HL-60 (cell line): ENCODE results near the gene CEP112.

ENCODE experiments used
- DNase-seq, 2 experiments: peaks; one replicate each; pipeline ENCODE4 v3.0.0-alpha.2; 2010 to 2020; ENCODE audit warnings: low read depth in 1 of 2, low spot score in 1 of 2
- H3K27ac ChIP-seq: fragments of 250-450 bp; sonication (Bioruptor Pico); replicated peaks from 2 replicates; pipeline ENCODE4 v1.5.1; 2020; ENCODE audit warnings: mild to moderate bottlenecking, moderate library complexity
- H3K27me3 ChIP-seq: fragments of 250-450 bp; sonication (Bioruptor Pico); 2 replicates; pipeline ENCODE4 v1.5.1; 2021; ENCODE audit warnings: mild to moderate bottlenecking, moderate library complexity; ENCODE audit not compliant: insufficient read depth, poor library complexity, severe bottlenecking
- H3K4me3 ChIP-seq: replicated peaks from 2 replicates; pipeline ENCODE4 v1.5.1; 2011; ENCODE audit warnings: mild to moderate bottlenecking, control low read depth, low read length; ENCODE audit not compliant: insufficient read depth
- CTCF ChIP-seq: IDR thresholded peaks from one replicate; pipeline ENCODE4 v1.5.1; 2011; ENCODE audit warnings: low read length, control low read depth, inconsistent platforms; ENCODE audit not compliant: insufficient read depth
- GABPA ChIP-seq: IDR thresholded peaks from 2 replicates; pipeline ENCODE4 v1.6.1; 2012; ENCODE audit warnings: low read depth
- POLR2AphosphoS5 ChIP-seq: IDR thresholded peaks from 2 replicates; pipeline ENCODE4 v1.6.1; 2012; ENCODE audit warnings: low read depth
- REST ChIP-seq: IDR thresholded peaks from 2 replicates; pipeline ENCODE4 v1.6.1; 2012; ENCODE audit warnings: low read depth; ENCODE audit not compliant: insufficient replicate concordance
- SPI1 ChIP-seq: IDR thresholded peaks from 2 replicates; pipeline ENCODE4 v1.6.1; 2012; ENCODE audit warnings: low read depth, mild to moderate bottlenecking, borderline replicate concordance

CEP112 gene

DNA sequence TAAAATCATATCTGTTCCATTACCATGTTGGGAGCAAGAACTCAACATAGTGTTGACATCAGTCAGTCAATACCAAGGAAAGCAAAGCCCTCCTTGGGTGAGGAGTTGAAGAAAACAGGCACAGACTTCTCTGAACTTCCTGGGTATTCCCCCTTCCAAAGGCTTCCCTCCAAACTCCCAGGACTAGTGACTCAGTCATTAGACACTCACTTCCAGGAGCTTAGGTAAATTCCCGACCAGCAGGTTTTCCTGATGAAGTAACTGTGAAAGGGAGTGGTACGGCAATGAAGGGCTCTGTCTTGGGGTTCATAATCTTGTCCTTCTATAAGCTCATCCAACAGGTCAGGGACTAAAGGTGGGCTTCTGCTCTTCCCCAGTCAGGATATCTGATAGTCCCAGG lies 336.7 kb downstream of the CEP112 start:
- H3K4me3 ChIP-seq = no peak overlapping the region
- TF ChIP-seq POLR2AphosphoS5 = no peak
- no peak for TF ChIP-seq CTCF
- TF ChIP-seq SPI1 = no peak
- no peak for TF ChIP-seq GABPA
- DNase-seq = no peak
- H3K27me3 ChIP-seq = no peaks in the 10 kb centered on the region
- no peak overlapping the region for H3K27ac ChIP-seq

DNA sequence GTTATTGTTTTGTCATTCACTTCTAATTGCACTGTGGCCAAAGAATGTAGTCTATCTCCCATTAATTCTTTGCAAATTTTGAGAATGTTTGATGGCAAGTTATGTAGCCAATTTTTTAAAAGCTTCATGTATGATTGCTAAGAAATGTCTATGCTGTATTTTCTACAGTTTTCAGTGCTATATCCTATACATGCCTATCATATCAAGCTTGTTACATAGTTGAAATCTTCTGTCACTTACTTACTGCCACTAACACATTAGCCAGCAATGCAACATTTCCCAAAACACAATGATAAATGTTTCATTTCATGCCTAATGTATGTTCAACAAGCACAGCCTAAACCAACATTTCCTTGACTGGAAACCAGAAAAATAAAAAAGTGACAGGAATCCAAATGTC lies 338.1 kb downstream of the CEP112 start:
- TF ChIP-seq REST = no peak
- no peak for TF ChIP-seq POLR2AphosphoS5
- no peak for TF ChIP-seq SPI1
- TF ChIP-seq CTCF = no peak
- no peak for TF ChIP-seq GABPA
- H3K27ac ChIP-seq = no peak overlapping the region
- H3K4me3 ChIP-seq = no peak overlapping the region
- H3K27me3 ChIP-seq = no peaks in the 10 kb centered on the region
- no peak for DNase-seq

GRCh38 chr17:65852911-65853310 lies 339.0 kb downstream of the CEP112 start:
- no peak for TF ChIP-seq REST
- no peak for TF ChIP-seq GABPA
- TF ChIP-seq POLR2AphosphoS5 = no peak
- TF ChIP-seq SPI1 = no peak
- no peak for TF ChIP-seq CTCF
- H3K27ac ChIP-seq = no peak overlapping the region
- no peak for DNase-seq
- no peak overlapping the region for H3K4me3 ChIP-seq
- no peaks in the 10 kb centered on the region for H3K27me3 ChIP-seq

DNA sequence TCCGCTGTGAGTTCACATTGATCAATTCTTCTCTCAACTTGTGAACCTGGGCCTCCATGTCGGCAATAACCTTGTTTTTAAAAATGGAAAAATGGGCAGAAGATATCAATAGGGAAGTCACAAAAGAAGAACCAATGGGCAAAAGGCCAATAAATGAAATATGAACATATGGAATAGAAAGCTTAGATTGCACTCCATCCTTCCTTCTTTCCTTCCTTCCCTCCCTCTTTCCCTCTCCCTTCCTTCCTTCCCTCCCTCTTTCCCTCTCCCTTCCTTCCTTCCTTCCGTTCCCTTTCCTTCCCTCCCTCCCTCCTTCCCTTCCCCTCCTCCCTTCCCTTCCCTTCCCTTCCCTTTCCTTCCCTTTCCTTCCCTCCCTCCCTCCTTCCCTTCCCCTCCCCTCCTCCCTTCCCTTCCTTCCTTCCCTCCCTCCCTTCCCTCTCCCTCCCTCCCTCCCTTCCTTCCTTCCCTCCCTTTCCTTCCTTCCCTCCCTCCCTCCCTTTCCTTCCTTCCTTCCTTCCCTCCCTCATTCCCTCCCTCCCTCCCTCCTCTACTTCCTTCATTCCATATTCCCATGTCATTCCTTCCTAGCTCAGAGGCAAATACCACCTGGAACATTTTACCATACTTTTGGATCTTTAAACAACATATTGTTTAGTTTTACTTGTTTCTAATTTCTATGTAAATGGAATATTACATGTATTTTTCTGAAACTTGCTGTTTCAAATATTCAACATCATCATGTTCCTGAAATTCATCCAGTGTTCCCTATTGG lies 339.8 kb downstream of the CEP112 start:
- no peak for TF ChIP-seq CTCF
- no peak for TF ChIP-seq POLR2AphosphoS5
- TF ChIP-seq GABPA = no peak
- TF ChIP-seq REST = no peak
- TF ChIP-seq SPI1 = no peak
- Histone ChIP-seq H3K4me3 (no peak overlapping the region), H3K27ac (no peak overlapping the region), H3K27me3 (no peaks in the 10 kb centered on the region)
- no peak for DNase-seq
